Astrocyte of the cerebellum (primary cell): Measurements from ENCODE around the gene CPXM2.

Experiments
- DNase-seq: peaks from one replicate; pipeline ENCODE4 v3.0.0-alpha.2; 2011; ENCODE audit warnings: low read depth
- H3K4me3 ChIP-seq: 2 replicates; pipeline ENCODE4 v1.5.1; 2011; ENCODE audit warnings: mild to moderate bottlenecking, low read depth, low read length, moderate library complexity
- CTCF ChIP-seq: IDR thresholded peaks from 2 replicates; pipeline ENCODE4 v1.5.1; 2012; ENCODE audit warnings: low read length, low read depth, moderate library complexity, mild to moderate bottlenecking; ENCODE audit errors: missing control alignments
- in situ Hi-C: cut with HindIII; loops from 2 replicates; pipeline ENCODE4 v1.10.0; 2017; ENCODE audit warnings: low sequenced_read_pairs

The CPXM2 gene

GRCh38 chr10:123840714-123841113 is 50.9 kb downstream of the CPXM2 start:
- no peak for TF ChIP-seq CTCF
- in situ Hi-C loops: no loop called here
- no peak overlapping the region for H3K4me3 ChIP-seq
- no peak for DNase-seq

GRCh38 chr10:123838596-123839310 is 52.9 kb downstream of the CPXM2 start:
- in situ Hi-C loops: no loop called here
- TF ChIP-seq CTCF: no peak
- no peak overlapping the region for H3K4me3 ChIP-seq
- DNase-seq: no peak

GRCh38 chr10:123837756-123838155 is 53.9 kb downstream of the CPXM2 start:
- DNase-seq: no peak
- no peak overlapping the region for H3K4me3 ChIP-seq
- in situ Hi-C loops: no loop called here
- no peak for TF ChIP-seq CTCF

- no peak for TF ChIP-seq CTCF
- in situ Hi-C loops: no loop called here
- DNase-seq: no peak
- H3K4me3 ChIP-seq: no peak overlapping the region
Observed at GRCh38 chr10:123836418-123837145, 55.0 kb downstream of the CPXM2 start.

GRCh38 chr10:123835575-123835974 is 56.0 kb downstream of the CPXM2 start:
- no peak for TF ChIP-seq CTCF
- DNase-seq: no peak
- no peak overlapping the region for H3K4me3 ChIP-seq
- in situ Hi-C loops: no loop called here

GRCh38 chr10:123833170-123833850 is 58.3 kb downstream of the CPXM2 start:
- TF ChIP-seq CTCF: no peak
- no peak for DNase-seq
- H3K4me3 ChIP-seq: no peak overlapping the region
- in situ Hi-C loops: no loop called here
